Activated CD4-positive, alpha-beta T cell treated with anti-CD3 and anti-CD28 coated beads, Interleukin-2, Interleukin-4, amounts not matched to agents 100 ng/mL and 50 ng/mL, durations not matched to agents 16 hours and 8 hours (primary cell): ENCODE data around the gene OBSCN.

ENCODE experiments used
- DNase-seq: peaks from one replicate; pipeline ENCODE4 v3.0.0-alpha.2; 2020; ENCODE audit warnings: low spot score

Gene OBSCN, protein sequence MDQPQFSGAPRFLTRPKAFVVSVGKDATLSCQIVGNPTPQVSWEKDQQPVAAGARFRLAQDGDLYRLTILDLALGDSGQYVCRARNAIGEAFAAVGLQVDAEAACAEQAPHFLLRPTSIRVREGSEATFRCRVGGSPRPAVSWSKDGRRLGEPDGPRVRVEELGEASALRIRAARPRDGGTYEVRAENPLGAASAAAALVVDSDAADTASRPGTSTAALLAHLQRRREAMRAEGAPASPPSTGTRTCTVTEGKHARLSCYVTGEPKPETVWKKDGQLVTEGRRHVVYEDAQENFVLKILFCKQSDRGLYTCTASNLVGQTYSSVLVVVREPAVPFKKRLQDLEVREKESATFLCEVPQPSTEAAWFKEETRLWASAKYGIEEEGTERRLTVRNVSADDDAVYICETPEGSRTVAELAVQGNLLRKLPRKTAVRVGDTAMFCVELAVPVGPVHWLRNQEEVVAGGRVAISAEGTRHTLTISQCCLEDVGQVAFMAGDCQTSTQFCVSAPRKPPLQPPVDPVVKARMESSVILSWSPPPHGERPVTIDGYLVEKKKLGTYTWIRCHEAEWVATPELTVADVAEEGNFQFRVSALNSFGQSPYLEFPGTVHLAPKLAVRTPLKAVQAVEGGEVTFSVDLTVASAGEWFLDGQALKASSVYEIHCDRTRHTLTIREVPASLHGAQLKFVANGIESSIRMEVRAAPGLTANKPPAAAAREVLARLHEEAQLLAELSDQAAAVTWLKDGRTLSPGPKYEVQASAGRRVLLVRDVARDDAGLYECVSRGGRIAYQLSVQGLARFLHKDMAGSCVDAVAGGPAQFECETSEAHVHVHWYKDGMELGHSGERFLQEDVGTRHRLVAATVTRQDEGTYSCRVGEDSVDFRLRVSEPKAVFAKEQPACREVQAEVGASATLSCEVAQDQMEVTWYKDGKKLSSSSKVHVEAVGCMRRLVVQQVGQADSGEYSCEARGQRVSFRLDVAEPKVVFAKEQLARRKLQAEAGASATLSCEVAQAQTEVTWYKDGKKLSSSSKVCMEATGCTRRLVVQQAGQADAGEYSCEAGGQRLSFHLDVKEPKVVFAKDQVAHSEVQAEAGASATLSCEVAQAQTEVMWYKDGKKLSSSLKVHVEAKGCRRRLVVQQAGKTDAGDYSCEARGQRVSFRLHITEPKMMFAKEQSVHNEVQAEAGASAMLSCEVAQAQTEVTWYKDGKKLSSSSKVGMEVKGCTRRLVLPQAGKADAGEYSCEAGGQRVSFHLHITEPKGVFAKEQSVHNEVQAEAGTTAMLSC (N-terminal part only)

DNA sequence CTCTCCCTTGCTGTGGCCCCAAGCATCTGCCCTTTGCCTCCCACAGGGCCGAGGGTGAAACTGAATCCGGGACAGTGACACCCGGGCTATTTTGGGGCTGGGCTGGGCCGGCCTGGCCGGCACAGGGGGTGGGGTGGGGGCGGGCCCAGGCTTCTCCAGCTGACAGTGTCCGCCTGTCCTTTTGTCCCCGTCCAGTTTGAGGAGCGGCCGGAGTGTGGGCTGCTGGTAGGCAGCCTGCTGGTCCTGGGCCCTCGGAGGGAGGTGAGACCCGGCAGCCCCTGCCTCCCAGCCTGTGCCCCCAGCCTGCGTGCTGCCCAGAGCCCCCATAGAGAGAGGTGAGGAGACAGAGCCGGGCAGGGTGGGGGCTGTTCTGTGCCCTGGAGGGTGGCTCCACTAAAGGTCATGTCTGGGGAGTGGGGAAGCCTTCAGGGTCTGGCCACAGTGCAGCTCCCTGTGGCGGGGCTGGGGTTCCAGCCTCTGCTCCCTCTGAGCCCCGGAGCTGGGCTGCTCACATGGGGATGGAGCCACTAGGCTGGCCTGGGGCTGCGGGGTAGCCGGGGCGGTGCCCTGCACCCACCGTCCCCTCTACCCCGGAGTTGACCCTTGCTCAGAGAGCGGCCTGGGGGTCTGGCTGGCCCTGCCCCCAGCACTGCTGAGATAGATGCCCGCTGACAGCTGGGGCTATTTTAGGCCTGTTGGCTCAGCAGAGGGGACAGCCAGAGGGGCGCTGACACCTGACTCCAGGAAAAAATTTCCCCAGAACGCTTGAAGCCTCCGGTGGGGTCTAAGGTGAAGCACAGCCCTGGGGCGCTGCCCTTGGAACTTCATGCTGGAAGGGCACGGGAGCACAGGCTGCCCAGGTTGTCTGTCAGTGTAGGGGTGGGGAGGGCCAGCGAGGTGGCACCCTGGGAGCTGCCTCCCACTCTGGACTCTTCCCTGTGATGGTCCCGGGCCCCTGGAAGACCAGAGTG, at the start of gene OBSCN:
Gene OBSCN, plus strand, starts transcription at position 194 of the 971 bp plus-strand sequence. CDS start 3,740 bp downstream, outside the sequence.
- no peak for DNase-seq

DNA sequence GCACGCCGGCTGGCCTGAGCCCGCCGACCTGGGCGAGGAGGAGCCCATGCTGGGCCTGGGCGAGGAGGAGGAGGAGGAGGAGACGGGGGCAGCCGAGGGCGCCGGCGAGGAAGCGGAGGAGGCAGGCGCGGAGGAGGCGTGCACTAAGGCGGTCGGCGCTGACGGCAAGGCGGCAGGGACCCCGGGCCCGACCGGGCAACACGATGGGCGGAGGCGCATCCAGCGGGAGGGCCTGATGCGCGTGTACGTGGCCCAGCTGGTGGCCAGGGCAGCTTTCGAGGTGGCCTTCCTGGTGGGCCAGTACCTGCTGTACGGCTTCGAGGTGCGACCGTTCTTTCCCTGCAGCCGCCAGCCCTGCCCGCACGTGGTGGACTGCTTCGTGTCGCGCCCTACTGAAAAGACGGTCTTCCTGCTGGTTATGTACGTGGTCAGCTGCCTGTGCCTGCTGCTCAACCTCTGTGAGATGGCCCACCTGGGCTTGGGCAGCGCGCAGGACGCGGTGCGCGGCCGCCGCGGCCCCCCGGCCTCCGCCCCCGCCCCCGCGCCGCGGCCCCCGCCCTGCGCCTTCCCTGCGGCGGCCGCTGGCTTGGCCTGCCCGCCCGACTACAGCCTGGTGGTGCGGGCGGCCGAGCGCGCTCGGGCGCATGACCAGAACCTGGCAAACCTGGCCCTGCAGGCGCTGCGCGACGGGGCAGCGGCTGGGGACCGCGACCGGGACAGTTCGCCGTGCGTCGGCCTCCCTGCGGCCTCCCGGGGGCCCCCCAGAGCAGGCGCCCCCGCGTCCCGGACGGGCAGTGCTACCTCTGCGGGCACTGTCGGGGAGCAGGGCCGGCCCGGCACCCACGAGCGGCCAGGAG, 49.5 kb upstream of the OBSCN start:
- no peak for DNase-seq

DNA sequence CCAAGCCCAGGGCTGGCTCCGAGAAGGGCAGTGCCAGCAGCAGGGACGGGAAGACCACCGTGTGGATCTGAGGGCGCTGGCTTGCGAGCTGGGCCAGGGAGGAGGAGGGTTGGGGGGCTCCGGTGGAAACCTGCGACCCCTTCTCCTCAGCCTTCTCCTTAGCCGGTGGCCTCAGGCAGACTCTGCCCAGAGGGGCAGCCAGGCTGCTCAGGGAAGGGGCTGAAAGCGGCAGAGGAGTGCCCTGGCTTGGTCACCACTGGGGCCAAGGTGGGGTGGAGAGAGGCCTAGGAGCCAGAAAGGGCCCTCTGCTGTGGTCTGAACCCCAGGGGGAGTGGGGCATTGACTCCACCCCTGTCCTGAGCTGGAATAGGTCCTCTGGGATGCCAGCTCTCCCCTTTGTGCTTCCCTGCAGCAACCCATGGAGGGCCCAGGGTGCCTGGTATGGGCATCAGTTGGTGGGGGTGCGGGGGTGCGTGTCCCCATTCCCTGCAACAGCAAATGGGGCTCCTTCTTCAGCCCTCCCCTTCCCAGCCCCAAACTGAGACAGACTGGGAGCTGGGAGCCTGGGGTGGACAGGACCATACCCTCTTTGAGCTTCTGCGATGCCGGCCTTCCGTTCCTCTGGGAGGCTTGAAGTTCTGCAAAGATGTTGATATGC, 48.7 kb upstream of the OBSCN start:
- no peak for DNase-seq

DNA sequence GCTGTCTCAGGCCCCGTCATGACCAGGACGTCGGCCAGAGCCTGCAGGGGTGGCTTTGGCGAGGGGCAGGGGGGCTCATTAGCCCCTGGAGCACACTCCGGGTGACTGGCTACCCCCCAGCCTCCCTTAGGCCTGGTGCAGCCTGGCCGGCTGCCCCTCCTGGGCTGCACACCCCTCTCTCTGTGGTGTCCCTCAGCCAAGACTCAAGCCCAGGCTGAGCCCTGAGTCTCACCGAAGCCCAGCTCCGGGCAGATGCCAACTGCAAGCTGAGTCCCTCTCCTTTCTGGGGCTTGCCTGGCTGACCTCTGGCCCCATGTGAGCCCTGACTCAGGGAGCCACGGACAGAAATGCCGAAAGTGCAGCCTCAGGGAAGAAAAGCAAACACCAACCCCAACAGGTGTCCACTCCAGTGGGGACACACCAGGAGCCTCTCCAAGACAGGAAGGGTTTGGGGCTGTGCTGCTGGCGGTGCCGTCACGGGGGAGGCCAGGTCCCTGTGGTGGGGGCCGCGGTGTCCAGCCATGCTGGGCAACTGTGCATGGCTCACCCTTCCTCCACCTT, 47.6 kb upstream of the OBSCN start:
- no peak for DNase-seq

DNA sequence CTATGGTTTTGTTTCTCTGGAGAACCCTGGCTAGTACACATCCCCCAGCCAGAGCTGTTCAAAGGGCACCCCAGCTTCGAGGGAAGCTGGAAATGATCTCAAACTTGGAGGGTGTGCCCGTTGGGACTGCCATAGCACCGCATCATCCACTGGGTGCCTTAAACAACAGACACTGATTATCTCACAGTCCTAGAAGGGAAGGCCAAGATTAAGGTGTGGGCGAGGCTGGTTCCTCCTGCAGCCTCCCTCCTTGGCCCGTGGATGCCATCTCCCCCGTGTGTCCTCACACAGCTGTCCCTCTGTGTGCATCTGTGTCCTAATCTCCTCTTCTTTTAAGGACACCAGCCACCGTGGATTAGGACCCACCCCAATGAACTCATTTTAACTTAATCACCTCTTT, 46.5 kb upstream of the OBSCN start:
- no peak for DNase-seq

DNA sequence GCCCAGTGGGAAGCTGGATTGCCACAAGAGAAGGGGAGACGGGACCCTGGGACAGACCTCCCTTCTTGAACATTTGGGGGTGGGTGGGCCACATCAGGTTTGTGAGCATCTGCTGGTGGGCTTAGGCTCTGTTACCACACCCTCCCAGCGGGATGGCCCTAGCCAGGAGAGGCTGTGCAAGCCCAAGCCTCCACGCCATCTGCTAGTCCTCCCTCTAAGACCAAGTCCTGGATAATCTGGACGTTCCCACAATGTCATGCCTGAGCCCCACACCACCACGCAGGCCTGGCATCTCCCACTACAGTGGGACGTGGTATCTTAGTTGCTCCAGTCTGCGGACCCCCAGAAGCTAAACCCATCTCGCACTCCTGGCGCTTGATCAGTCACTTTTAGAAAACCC, 46.0 kb upstream of the OBSCN start:
- DNase-seq, result no peak

DNA sequence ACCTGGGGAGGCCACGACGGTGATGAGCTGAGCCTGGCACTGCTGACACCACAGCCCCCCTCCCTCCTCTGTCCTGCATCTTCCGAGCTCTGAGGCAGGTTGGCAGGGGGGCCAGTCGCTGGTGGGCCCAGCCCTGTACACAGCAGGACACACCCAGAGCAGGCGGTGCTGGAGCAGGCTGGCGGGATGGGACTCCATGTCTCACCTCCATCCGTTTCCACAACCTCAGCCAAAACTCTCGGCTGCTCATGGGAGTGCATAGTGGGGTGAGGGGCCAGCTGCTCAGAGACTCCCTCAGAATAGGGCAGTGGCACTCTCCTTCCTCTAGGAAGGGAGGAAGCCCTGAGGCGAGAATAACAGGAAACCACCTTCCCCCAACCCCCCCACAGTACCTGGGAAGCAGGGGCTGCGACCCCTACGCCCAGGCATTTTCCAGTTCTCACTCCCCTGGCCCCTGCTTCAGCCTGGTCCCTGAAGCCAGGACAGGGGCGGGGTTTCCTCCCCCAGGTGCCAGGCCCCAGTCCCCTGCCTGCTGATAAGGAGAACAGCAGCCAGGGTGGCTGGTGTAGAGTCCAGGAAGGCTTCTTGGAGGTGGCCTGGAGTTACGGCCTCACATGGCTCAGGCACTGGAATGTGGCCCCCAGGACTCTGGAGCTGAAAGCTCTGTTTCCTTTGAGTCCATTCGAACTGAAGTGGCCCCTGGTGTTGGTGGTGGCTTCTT, 45.4 kb upstream of the OBSCN start:
- DNase-seq, result no peak

DNA sequence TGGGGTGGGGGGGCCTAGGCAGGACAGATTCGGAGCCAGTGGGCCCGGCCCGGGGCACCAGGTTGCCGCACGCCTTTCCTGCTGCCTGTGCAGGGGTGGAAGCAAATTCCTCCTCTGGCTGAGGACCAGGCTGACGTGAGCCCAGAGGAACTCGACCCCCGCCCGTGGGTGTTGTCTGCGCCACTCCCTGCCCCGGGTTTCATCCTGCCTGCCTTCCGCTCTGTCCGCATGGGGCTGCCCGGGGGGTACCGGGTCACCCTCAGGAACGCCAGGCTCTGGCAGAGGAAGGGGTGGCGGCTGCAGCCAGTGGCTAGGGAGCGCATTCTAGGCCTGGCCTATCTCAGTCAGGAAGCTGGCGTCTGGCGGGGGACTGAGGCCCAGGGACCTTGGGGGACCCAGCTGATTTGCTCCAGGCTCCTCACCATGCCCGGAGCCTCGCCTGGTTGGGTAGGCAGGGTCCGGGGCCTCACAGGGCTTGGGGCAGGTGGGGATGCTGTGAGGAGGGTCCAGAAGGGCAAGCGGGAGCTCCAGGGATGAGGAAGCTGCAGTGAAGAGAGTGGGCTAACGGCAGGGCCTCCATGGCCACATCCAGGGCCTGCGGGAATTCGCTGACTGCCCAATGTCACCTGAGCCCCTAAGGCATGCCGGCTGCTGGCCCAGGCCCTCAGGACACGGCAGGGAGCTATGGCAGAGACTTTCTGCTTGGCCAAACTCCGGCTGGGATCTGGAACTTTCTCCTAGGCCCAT, 44.7 kb upstream of the OBSCN start:
- no peak for DNase-seq

DNA sequence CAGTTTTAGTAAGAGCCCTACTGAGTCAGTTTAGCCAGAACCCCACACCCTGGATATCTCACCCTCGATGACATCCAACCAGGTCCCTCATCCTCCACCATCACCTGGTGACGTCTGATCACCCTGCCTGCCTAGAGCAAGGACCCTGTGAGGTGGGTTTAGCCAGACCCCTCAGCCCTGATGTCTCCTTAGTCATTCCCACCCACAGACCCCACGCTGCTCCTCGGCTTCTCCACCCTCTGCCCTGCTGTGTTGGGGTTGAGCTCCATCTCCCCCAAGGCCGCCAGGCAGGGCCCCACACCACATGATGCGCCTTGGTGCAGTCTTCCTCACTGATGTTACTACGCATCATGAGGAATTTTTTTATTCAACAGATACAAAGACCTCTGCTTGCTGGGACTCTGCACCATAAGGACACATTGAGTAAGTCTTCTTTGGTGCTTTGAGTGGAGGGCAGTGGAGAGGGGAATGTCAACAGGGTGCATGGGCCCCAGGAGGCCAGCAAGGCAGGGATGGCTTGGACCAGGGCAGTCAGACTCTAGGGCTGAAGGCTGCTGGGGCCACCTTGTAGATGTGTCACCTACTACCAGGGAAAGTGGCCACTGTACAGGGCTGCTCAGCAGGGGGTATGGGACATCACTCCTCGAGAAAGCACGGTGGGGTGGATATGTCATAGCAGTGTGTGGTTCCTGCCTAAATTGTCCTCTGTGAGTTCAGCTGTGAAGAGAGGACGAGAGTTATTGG, 43.9 kb upstream of the OBSCN start:
- DNase-seq, result no peak

DNA sequence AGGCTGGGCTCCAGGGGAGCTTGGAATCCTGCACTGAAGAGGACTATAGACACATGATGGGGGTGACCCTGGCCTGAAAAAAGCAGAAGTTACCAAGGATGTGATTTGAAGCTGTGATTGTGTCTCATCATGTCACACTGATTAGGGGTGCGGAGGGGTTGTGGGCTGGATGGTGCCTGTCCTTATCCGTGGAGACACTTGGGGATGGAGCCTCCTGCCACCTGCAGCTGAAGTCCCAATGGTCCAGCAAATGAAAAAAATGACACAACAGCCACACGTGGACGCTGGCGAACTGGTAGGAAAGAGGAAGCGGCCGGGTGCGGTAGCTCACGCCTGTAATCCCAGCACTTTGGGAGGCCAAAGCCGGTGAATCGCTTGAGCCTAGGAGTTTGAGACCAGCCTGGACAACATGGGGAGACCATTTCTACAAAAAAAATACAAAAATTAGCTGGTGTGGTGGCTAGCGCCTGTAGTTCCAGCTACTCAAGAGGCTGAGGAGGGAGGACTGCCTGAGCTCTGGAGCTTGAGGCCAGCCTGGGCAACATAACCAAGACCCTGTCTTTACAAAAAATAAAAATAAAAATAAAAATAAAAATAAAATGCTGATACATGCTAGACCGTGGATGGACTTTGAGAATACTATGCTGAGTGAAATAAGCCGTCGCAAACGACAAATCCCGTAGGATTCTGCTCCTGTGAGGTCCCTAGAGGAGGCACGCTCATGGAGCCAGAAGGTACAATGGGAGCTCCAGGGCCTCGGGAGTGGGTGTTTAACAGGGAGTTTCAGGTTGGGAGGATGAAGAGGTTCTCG, 43.1 kb upstream of the OBSCN start:
- DNase-seq, result no peak

DNA sequence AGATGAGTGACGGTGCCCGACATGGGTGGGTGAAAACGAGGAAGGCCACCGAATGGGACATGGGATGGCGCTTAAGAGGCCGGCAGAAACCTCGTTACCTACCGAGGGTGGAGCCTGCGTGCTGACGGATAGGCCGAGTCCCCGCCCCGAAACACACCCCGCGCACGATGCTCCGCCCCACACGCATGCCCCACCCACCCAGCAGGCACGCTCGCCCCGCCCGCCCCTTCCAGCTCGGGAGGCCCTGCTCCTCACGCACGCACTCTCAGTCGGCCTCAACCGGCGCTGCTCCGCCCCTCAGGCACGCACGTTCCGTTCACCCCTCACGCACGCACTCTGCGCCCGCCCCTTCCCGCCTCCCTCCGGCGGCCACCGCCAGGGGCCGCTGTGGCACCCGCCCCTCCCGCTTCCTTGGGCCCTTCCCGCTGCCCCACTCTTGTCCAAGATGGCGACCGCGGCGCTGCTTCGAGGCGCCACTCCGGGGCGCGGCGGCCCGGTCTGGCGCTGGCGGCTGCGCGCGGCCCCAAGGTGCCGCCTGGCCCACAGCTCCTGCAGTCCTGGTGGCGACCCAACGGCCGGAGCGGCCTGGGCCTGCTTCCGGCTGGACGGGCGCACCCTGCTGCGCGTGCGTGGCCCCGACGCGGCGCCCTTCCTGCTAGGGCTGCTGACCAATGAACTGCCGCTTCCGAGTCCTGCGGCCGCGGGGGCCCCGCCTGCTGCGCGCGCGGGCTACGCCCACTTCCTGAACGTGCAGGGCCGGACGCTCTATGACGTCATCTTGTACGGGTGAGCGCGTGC, 42.3 kb upstream of the OBSCN start, which contains the start of gene IBA57:
Gene IBA57, plus strand, starts transcription at position 433 of the 798 bp plus-strand sequence. Its CDS starts 13 bp downstream, at position 446.
- DNase-seq, result peak; percentile 100

DNA sequence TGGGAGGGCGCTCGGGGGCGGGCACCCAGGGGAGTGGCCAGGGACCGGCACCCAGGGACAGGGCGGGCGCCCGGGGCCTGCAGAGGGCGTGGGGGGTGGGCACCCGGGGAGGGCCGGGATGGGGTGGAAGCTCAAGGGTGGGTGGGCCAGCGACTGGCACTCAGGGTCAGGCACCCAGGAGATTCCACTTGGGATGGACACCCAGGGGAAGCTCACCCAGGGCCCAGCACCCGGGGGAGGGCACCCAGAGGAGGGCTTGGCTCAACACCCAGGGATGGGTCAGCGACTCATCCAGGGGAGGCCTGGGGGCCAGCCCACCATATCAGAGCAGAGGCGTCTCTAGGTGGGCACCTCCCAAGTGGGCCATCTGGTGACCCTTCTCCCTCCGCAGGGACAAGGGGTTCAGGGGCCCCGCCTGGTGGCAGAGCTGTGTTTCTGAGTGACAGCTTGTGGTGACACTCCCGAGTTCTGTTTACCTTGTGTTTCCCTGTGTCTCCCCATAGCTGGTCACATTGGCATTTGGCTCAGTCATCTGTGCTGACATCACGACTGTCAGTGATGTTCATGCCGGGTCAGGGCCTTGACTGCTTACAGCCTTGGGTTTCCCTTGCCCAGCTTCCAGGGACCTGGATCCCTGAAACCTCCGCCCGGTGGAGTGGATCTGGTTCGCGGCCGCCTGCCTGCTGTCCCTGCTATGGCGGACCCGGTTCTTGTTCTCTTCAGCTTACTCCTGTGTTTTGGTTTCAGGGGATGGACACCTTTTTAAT, 41.5 kb upstream of the OBSCN start:
- peak; percentile 44 for DNase-seq

DNA sequence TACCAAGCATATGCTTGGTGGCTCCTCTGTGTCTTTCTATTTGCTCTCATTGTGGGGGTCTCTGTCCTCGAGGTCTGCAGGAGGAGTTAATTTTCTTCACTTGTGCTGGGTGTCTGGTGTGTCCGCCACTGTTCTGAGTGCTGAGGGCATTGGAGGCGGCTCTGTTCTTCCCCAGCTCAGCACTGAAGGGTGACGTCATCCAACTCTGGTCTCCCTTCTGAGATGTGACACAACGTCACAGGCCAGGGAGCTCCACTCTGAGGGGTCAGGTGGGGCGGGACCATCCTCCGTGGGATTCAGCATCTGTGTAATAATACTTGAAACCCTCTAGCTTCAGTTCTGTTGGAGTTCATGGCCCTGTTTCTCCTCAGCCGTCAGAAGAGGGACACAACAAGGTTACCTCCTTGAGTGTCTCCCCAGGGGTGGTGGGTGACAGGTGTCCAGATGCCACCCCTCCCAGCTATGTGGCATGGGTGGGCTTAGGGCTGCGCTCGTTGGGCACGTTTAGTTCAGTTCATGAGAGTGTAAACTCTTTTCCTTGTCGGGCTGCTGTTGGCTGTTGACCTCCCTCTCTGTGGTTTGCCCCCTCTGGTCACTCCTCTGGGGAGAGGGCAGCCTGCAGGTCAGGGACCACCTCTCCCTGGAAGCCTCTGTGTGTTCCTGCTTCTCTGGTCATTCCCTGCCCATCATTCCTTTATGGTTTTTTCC, 39.1 kb upstream of the OBSCN start:
- DNase-seq, result no peak

DNA sequence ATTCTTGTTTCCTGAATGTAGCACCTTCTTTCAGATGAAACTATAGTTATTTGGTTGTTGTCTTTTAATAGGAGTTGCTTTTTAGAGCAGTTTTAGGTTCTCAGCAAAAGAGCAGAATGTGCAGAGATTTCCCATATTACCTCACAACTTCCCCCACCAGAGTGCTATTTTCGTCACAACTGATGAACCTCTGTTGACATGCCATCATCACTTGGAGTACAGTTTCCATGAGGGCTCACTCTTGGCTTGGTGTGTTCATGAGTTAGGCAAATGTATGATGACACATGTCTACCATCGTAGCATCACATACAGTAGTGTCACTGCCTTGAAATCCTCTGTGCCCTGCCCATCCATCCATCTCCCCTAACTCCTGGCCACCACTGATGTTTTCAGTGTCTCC, 38.5 kb upstream of the OBSCN start:
- no peak for DNase-seq
